ENCODE measurements around the gene SH2D7.

DNA sequence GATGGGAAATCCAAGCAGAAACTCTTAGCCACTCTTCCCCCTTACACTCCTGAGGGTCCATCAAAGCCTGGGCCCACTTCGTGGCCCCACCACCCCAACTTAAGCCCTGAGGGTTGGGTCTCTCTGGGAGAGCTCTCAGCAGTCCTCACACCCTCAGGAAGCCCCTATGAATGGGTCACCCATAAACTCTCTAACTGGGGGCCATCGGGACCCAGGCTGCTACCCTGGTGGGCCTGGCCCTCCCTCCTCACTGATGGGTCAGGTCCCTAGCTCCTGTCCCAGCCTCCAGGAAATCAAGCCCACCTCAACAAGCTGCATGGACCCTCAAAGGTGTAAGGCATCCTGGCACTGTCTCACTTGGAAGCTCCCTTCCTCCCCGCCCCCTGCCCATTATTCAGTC lies 19.4 kb downstream of the SH2D7 start:
- TF ChIP-seq EZH2 (IDR thresholded peaks at IDR 0.05; ENCODE audit: insufficient read depth, poor library complexity, severe bottlenecking) (no peak), EZH2phosphoT487 (IDR thresholded peaks at IDR 0.05; ENCODE audit: insufficient read depth, low read depth) (no peak)

Measured in GM23248 (cell line).